Activated CD8-positive, alpha-beta T cell treated with anti-CD3 and anti-CD28 coated beads, Interleukin-2, amount 10 ng/mL, durations not matched to agents 7 days and 5 days (primary cell): ENCODE data around the gene BEST2. TPM values are rescaled to one million over a fixed set of nuclear protein-coding genes. Genes with fewer than 3 reads are reported as not detected.
A peak's percentile ranks its signal among the peaks of the same experiment; 100 is the strongest.

Experiments
- ATAC-seq: fragments of 150-1000 bp; cut with Tn5 transposase; one replicate; pipeline ENCODE4 v1.10.0; 2021; ENCODE audit warnings: moderate library complexity
- CTCF ChIA-PET: fragments of 350-600 bp; sonication (Branson Sonifier 250); formaldehyde crosslinking; loops from one replicate; lab custom pipeline; 2021; ENCODE audit warnings: antibody characterized with exemption; lab: Charles Lee
- POLR2A ChIA-PET: fragments of 350-600 bp; sonication (Branson Sonifier 250); formaldehyde crosslinking; loops from one replicate; lab custom pipeline; 2021; ENCODE audit warnings: antibody characterized with exemption; lab: Charles Lee
- DNase-seq: peaks from one replicate; pipeline ENCODE4 v3.0.0-alpha.2; 2020
- H3K27ac Mint-ChIP-seq: one replicate; pipeline ENCODE4 v1.8.0; 2021; ENCODE audit warnings: mild to moderate bottlenecking, mixed read lengths
- H3K27me3 Mint-ChIP-seq: one replicate; pipeline ENCODE4 v1.8.0; 2021; ENCODE audit warnings: low read depth, mixed read lengths
- H3K36me3 Mint-ChIP-seq: one replicate; pipeline ENCODE4 v1.8.0; 2021; ENCODE audit warnings: low read depth, mixed read lengths
- H3K4me1 Mint-ChIP-seq: one replicate; pipeline ENCODE4 v1.8.0; 2021; ENCODE audit warnings: low read depth, mixed read lengths
- H3K4me3 Mint-ChIP-seq: one replicate; pipeline ENCODE4 v1.8.0; 2021; ENCODE audit warnings: mild to moderate bottlenecking, mixed read lengths
- H3K9me3 Mint-ChIP-seq: one replicate; pipeline ENCODE4 v1.8.0; 2022; ENCODE audit warnings: mixed read lengths; ENCODE audit not compliant: insufficient read depth
- total RNA-seq, 2 experiments: library from RNA; stranded (reverse); gene quantifications; one replicate each; pipeline ENCODE4 v1.2.3, GENCODE V29; 2021

The BEST2 gene
- total RNA-seq, 2 experiments from 2014 or later: not detected

DNA sequence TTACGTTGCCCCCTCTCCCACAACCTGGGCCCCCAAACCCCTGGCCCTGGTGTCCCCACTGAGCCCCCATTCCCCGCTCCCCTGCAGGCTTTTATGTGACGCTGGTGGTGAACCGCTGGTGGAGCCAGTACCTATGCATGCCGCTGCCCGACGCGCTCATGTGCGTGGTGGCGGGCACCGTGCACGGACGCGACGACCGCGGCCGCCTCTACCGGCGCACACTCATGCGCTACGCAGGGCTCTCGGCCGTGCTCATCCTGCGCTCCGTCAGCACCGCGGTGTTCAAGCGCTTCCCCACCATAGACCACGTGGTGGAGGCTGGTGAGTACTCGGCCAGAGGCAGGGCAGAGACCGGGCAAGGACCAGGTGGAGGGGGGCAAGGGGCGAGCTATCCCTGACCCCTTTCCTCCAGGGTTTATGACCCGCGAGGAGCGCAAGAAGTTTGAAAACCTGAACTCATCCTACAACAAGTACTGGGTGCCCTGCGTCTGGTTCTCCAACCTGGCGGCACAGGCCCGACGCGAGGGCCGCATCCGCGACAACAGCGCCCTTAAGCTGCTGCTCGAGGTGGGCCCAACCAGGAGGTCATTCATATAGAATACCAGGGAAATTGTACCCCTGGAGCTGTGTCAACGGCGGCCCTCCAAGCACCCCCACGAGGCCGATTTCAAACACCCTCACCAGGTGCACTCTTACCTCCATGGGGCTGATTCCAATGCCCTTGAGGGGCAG, 3.0 kb downstream of the BEST2 start:
- no peaks in the 10 kb centered on the region for H3K9me3 Mint-ChIP-seq
- H3K27ac Mint-ChIP-seq: no peak overlapping the region
- ATAC-seq (no peak), DNase-seq (no peak)
- peaks cover 17% of the 10 kb centered on the region for H3K27me3 Mint-ChIP-seq
- H3K4me1 Mint-ChIP-seq: peaks cover 6% of the 10 kb centered on the region
- H3K36me3 Mint-ChIP-seq: no peaks in the 10 kb centered on the region
- no peak overlapping the region for H3K4me3 Mint-ChIP-seq
- POLR2A ChIA-PET: interaction anchor here (0.6 to 2.4 kb wide), 2 partner anchors 21 to 44 kb away, joined by 3 to 7 read pairs; partner anchors contain the start of gene TRIR
- CTCF ChIA-PET: interaction anchor here (1.3 to 15.9 kb wide), 5 partner anchors 11 to 42 kb away, joined by 3 to 204 read pairs (median 7); partner anchors contain the start of genes GET3 and TRIR

DNA sequence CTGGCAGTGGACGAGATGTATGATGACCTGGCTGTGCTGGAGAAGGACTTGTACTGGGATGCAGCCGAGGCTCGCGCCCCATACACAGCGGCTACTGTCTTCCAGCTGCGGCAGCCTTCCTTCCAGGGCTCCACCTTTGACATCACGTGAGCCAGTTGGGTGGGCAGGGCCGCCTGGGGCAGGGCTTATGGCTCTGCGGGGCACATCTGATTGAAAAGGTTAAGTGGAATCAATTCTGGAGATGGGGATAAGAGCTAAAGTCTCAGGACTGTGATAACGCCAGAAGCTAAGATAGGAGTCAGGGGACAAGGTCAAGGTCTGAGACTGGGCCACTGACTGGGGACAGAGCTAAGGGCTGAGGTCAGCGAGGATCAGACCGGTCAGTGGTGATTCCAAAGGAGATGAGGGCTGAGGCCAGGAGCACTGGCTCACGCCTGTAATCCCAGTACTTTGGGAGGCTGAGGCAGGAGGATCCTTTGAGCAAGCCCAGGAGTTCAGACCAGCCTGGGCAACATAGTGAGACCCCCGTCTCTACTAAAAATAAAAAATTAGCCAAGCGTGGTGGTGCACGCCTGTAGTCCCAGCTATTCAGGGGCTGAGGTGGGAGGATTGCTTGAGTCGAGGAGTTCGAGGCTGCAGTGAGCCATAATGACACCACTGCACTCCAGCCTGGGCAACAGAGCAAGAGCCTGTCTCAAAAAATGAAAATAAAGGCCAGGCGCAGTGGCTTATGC, 4.7 kb downstream of the BEST2 start:
- no peak for DNase-seq
- H3K27ac Mint-ChIP-seq: no peak overlapping the region
- H3K4me1 Mint-ChIP-seq: peaks cover 11% of the 10 kb centered on the region
- H3K36me3 Mint-ChIP-seq: no peaks in the 10 kb centered on the region
- ChIA-PET CTCF (interaction anchor here (0.6 to 15.9 kb wide), 7 partner anchors 10 to 158 kb away, joined by 3 to 383 read pairs (median 23); partner anchors contain the start of genes GET3, JUNB, TNPO2 and TRIR), POLR2A (interaction anchor here (0.9 to 2.4 kb wide), 2 partner anchors 22 to 396 kb away, joined by 3 to 7 read pairs; partner anchors contain the start of gene TRIR)
- H3K27me3 Mint-ChIP-seq: peaks cover 11% of the 10 kb centered on the region
- H3K4me3 Mint-ChIP-seq: no peak overlapping the region
- no peak for ATAC-seq
- no peaks in the 10 kb centered on the region for H3K9me3 Mint-ChIP-seq

GRCh38 chr19:12757544-12758274, 6.1 kb downstream of the BEST2 start:
- ChIA-PET POLR2A (interaction anchor here (0.6 to 1.3 kb wide), 3 partner anchors 24 to 79 kb away, joined by 3 to 8 read pairs (median 7); partner anchors contain the start of gene TRIR), CTCF (interaction anchor here (0.6 to 15.9 kb wide), 32 partner anchors 8 to 262 kb away, joined by 3 to 383 read pairs (median 5); partner anchors contain the start of genes GCDH, GET3, JUNB and PRDX2)
- DNase-seq (peak; percentile 72), ATAC-seq (peak; percentile 83)
- no peaks in the 10 kb centered on the region for H3K9me3 Mint-ChIP-seq
- peaks cover 11% of the 10 kb centered on the region for H3K4me1 Mint-ChIP-seq
- H3K4me3 Mint-ChIP-seq: peak overlapping the region; percentile 31
- no peaks in the 10 kb centered on the region for H3K36me3 Mint-ChIP-seq
- peaks cover 5% of the 10 kb centered on the region for H3K27me3 Mint-ChIP-seq
- no peak overlapping the region for H3K27ac Mint-ChIP-seq

DNA sequence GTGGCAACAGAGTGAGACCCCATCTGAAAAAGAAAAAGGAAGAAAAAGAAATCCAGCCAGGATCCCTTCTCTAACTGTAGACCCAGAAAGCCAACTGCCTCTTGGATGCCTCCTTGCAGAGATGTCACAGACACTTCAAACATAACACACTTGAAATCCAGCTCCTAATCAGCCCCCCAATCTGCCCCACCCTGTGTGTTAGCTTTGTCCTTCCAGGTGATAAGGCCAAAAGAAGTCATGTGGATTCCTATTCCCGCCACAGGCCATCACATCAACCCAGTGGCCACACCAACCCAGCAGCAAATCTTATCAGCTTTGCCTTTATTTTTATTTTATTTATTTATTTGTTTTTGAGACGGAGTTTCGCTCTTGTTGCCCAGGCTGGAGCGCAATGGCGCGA, 8.1 kb downstream of the BEST2 start:
- peaks cover 2% of the 10 kb centered on the region for H3K36me3 Mint-ChIP-seq
- ChIA-PET CTCF (interaction anchor here (0.7 to 15.9 kb wide), 23 partner anchors 8 to 206 kb away, joined by 3 to 383 read pairs (median 5); partner anchors contain the start of genes BEST2, GET3, JUNB and PRDX2), POLR2A (interaction anchor here (0.6 to 1.3 kb wide), 3 partner anchors 26 to 36 kb away, joined by 4 to 7 read pairs (median 4); no protein-coding TSS in a partner anchor)
- peaks cover 5% of the 10 kb centered on the region for H3K27me3 Mint-ChIP-seq
- H3K4me3 Mint-ChIP-seq: no peak overlapping the region
- peaks cover 11% of the 10 kb centered on the region for H3K4me1 Mint-ChIP-seq
- no peak overlapping the region for H3K27ac Mint-ChIP-seq
- no peaks in the 10 kb centered on the region for H3K9me3 Mint-ChIP-seq
- ATAC-seq (no peak), DNase-seq (no peak)

- POLR2A ChIA-PET: interaction anchor here (0.8 to 1.1 kb wide), 2 partner anchors 29 to 33 kb away, joined by 3 read pairs; partner anchors contain the start of gene JUNB
- peaks cover 2% of the 10 kb centered on the region for H3K36me3 Mint-ChIP-seq
- no peak for DNase-seq
- CTCF ChIA-PET: interaction anchor here (2.0 to 15.9 kb wide), 4 partner anchors 15 to 84 kb away, joined by 7 to 383 read pairs (median 134); partner anchors contain the start of genes GET3, JUNB and TRIR
- no peak for ATAC-seq
- H3K4me1 Mint-ChIP-seq: peaks cover 7% of the 10 kb centered on the region
- no peak overlapping the region for H3K27ac Mint-ChIP-seq
- no peaks in the 10 kb centered on the region for H3K9me3 Mint-ChIP-seq
- no peak overlapping the region for H3K4me3 Mint-ChIP-seq
- H3K27me3 Mint-ChIP-seq: peaks cover 2% of the 10 kb centered on the region
Observed at GRCh38 chr19:12763100-12763499, 11.5 kb downstream of the BEST2 start.

GRCh38 chr19:12764698-12765097, 13.1 kb downstream of the BEST2 start:
- DNase-seq (no peak), ATAC-seq (no peak)
- H3K36me3 Mint-ChIP-seq: peaks cover 2% of the 10 kb centered on the region
- no peaks in the 10 kb centered on the region for H3K27me3 Mint-ChIP-seq
- no peak overlapping the region for H3K4me3 Mint-ChIP-seq
- no peaks in the 10 kb centered on the region for H3K9me3 Mint-ChIP-seq
- ChIA-PET CTCF (interaction anchor here (1.4 to 15.9 kb wide), 4 partner anchors 8 to 83 kb away, joined by 6 to 383 read pairs (median 134); partner anchors contain the start of genes GET3, JUNB and TRIR), POLR2A (interaction anchor here (0.7 to 1.6 kb wide), 4 partner anchors 27 to 117 kb away, joined by 3 to 5 read pairs (median 4); partner anchors contain the start of gene JUNB)
- H3K4me1 Mint-ChIP-seq: peaks cover 9% of the 10 kb centered on the region
- H3K27ac Mint-ChIP-seq: no peak overlapping the region

DNA sequence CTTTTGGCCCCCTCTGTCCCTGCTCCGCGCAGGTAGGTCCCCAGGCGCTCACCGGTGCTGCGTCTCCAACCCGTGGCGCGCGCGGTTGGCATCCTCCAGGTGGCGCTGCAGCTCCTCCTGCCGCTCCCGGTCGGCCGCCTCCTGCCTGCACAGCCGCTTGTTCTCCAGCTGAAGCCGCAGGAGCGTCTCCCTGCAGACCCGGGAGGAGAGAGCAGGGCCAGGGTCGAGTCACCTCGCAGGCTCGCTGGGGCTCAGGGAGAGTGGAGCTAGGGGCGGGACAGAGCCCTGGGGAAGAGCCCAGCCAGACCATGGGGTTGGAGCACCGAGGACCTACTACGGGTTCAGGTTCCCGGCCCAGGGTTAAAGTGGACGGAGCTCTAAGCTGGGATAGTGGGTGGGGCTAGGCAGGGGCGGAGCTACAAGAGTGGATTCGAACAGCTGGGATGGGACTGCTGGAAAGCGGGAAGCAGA, 14.5 kb downstream of the BEST2 start:
- Mint-ChIP-seq H3K36me3 (peaks cover 2% of the 10 kb centered on the region), H3K9me3 (no peaks in the 10 kb centered on the region), H3K27me3 (no peaks in the 10 kb centered on the region), H3K4me3 (no peak overlapping the region), H3K4me1 (peaks cover 12% of the 10 kb centered on the region), H3K27ac (no peak overlapping the region)
- CTCF ChIA-PET: interaction anchor here (0.7 to 15.9 kb wide), 13 partner anchors 8 to 81 kb away, joined by 3 to 383 read pairs (median 7); partner anchors contain the start of genes GET3, JUNB, THSD8 and TRIR
- peak; percentile 78 for DNase-seq
- POLR2A ChIA-PET: interaction anchor here (1.1 kb wide), 1 partner anchor 32 kb away, joined by 3 read pairs; no protein-coding TSS in a partner anchor
- peak; percentile 83 for ATAC-seq

DNA sequence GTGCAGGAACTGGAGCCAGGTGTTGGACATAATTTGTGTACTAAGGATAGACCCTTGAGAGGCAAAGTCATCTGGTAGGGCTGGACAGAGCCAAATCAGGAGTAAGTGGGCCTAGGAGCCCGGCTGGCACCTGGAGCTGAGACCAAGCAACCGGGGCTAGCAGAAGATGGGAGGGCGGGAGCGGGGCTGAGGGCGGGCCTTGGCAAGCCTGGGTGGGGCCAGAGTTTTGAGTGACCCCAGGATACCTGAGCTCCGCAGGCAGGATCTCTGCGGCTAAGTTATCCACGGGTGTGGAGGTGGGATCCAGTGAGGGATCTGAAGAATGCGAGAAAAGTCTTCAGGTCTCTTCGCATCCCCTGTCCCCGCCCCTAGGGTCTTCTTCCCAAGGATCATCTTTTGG, 15.6 kb downstream of the BEST2 start:
- no peak for ATAC-seq
- POLR2A ChIA-PET: interaction anchor here (1.1 to 1.3 kb wide), 2 partner anchors 29 to 30 kb away, joined by 3 read pairs; partner anchors contain the start of gene GET3

GRCh38 chr19:12767666-12768065, 16.1 kb downstream of the BEST2 start:
- H3K27me3 Mint-ChIP-seq: no peaks in the 10 kb centered on the region
- peaks cover 2% of the 10 kb centered on the region for H3K36me3 Mint-ChIP-seq
- H3K9me3 Mint-ChIP-seq: no peaks in the 10 kb centered on the region
- DNase-seq (no peak), ATAC-seq (no peak)
- POLR2A ChIA-PET: interaction anchor here (1.1 to 1.3 kb wide), 2 partner anchors 28 to 30 kb away, joined by 3 read pairs; partner anchors contain the start of gene GET3
- CTCF ChIA-PET: interaction anchor here (0.8 to 15.9 kb wide), 5 partner anchors 10 to 84 kb away, joined by 4 to 383 read pairs (median 65); partner anchors contain the start of genes GET3, JUNB and TRIR
- H3K4me3 Mint-ChIP-seq: no peak overlapping the region
- H3K4me1 Mint-ChIP-seq: peaks cover 18% of the 10 kb centered on the region
- H3K27ac Mint-ChIP-seq: no peak overlapping the region

More for the DNA sequence above, 15.6 kb downstream of the BEST2 start:
- Mint-ChIP-seq H3K4me1 (peaks cover 15% of the 10 kb centered on the region), H3K9me3 (no peaks in the 10 kb centered on the region), H3K27ac (no peak overlapping the region), H3K27me3 (no peaks in the 10 kb centered on the region), H3K36me3 (peaks cover 2% of the 10 kb centered on the region), H3K4me3 (no peak overlapping the region)
- CTCF ChIA-PET: interaction anchor here (0.8 to 15.9 kb wide), 6 partner anchors 10 to 84 kb away, joined by 4 to 383 read pairs (median 38); partner anchors contain the start of genes GET3, JUNB and TRIR
- DNase-seq: no peak

DNA sequence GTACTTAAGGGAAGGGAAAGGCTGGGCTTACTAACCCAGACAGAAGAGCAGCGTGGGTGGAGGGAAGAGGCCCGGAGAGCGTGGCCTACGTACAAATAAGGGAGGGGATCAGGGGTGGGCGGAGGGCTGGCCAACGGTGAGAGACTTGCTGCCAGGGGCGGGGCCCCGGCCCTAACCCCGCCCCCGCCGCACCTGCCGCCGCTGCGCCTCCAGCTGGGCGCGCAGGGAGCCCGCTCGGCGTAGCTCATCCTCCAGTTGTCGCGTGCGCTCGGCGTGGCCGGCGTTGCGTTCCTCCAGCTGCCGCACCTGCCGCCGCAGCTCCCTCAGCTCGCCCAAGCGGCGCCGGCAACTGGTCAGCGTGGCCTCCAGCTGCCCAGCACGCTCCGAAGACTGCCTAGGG, 18.1 kb downstream of the BEST2 start:
- no peak overlapping the region for H3K4me3 Mint-ChIP-seq
- H3K27ac Mint-ChIP-seq: no peak overlapping the region
- ChIA-PET CTCF (interaction anchor here (0.7 to 14.4 kb wide), 4 partner anchors 9 to 36 kb away, joined by 3 to 383 read pairs (median 12); partner anchors contain the start of gene JUNB), POLR2A (interaction anchor here (15.2 kb wide), 1 partner anchor 25 kb away, joined by 380 read pairs; the partner anchor contains the start of gene JUNB)
- ATAC-seq: peak; percentile 70
- no peaks in the 10 kb centered on the region for H3K36me3 Mint-ChIP-seq
- DNase-seq: peak; percentile 65
- H3K4me1 Mint-ChIP-seq: peaks cover 24% of the 10 kb centered on the region
- H3K27me3 Mint-ChIP-seq: no peaks in the 10 kb centered on the region
- no peaks in the 10 kb centered on the region for H3K9me3 Mint-ChIP-seq
